ENCODE results near the gene DTX1.

The DTX1 gene

DNA sequence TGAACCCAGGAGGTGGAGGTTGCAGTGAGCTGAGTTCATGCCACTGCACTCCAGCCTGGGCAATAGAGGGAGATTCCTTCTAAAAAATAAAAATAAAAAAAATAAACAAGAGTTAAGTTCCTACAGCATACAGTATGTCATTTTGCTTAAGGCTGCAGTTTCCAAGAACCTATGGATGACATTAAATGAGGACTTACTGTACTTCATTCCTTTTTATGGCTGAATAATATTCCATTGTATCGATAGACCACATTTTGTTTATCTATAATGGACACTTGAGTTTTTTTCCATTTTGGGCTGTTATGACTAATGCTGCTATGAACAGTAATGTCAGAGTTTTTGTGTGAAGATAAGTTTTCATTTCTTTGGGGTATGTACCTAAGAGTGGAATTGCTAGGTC is 61.6 kb downstream of the DTX1 start:
- DNase-seq = no peak

DNA sequence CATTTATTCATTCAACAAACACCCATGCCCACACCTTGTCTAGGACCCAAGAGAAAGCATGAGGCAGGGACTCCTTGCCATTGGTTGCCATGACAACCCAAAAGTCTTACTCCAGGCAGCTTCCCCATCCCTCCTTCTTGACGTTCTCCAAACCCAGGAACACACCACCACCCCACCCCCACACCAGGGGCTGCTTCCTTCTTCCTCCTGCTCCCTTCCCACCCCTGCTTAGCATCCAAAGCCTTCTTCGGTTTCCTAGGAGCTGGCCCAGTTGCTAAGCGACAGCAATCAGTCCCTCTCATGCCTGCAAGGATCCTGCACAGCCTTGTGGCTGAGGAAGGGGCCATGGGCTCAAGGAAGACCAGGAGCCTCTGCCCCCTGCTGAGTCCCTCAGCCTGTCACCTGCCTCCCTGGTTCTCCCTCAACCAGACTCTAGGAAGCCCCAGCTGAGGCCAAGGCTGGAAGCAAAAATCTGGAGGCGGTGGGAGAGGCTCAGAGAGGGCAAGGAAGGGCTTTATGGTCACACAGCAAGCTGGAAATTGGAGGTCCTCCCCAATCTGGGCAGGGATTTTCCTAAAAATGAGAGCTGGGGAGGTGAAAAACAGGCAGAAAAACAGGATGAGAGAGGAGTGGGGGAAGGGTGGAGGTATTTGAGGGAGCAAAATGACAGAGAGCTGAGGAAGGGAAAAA is 63.6 kb downstream of the DTX1 start:
- DNase-seq = no peak

DNA sequence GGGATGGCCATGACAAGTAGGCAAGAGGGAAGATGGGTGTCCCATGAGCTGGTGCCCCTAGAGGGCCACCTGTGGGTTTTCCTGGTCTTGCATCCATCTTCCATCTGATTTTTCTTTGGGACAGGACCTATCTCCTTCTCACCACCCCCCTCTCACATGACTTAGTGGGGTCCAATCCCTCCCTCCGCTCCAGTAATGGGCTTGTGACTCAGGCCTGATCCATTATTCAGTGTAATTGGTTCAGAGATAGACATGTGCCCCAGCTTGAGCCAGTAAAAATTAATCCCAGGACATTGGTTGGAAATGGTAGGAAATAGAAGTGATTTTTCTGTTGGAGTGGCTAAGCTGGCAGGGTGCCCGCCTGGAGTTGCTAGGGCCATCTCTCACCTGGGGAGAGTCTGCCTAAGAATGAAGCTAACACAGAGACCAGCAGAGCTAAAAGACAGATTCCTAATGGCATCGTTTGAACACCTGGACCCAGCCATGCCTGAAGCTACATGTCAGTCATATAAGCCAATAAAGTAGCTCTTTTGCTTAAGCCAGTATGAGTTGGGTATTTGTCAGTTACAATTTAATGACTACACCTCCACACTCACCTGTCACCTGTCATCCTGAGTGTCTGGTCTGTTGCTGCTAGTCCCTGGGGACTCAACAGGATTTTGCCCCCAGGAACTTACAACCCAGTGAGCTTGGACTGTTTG is 64.3 kb downstream of the DTX1 start:
- DNase-seq = no peak

DNA sequence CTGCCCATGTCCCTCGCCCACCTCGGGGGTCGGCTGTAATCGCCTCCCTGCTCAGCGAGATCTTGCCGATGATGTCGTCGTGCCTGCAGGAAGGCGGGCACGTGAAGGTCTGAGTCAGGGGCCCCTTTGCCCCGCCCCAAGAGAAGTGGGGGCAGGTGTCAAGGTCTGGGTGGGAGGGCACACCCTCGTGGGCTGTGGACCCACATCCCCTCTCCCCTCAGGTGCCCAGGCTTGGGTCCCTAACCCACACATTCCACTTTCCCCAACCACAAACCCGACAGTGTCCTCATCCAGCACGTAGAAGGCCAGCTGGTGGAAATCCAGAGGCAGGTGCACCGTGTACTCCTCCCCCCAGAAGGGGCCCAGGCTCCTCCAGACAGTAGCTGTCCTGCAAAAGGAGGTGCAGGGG is 71.3 kb downstream of the DTX1 start:
- DNase-seq = no peak

GRCh38 chr12:113128802-113129663 is 72.5 kb downstream of the DTX1 start:
- no peak for DNase-seq

DNA sequence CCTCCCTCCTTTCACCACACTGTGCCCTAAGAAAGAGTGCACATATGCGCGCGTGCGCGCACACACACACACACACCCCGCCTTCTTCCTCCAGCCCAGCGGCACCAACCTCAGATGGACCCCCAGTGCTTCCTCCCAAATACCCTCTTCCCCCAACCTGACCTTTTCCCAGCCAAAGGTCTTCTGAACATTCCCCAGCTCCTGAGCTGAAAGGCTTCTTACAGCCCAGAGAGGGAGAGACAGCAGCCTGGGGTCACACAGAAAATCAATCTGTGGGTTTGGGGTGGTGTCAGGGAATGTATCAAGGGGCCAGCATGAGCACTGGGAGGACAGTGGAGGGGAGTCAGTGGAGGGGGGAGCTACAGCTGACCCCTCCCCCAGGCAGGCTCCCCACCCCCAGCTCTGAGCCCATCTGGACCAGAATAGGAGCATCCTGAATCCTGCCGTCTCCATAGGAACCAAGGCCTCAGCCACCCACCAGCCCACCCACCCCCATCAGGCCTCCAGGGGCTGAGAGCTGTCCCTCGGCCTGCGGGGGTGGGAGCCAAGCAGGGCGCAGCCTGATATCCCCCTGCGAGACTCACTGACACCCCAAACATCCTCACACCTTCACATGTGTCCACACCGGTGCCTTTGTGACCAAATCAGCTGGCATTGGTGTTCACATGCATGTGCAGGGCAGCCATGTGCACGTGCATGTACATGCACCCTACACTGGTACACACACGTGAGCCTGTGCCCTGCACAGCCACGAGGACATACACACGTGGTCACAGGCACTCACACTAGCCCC is 73.3 kb downstream of the DTX1 start:
- DNase-seq = no peak

GRCh38 chr12:113130457-113131135 is 74.1 kb downstream of the DTX1 start:
- DNase-seq = no peak

- no peak for DNase-seq
Measured at GRCh38 chr12:113131556-113131955, 75.0 kb downstream of the DTX1 start.

- DNase-seq = no peak
Measured at GRCh38 chr12:113133036-113133435, 76.5 kb downstream of the DTX1 start.

DNA sequence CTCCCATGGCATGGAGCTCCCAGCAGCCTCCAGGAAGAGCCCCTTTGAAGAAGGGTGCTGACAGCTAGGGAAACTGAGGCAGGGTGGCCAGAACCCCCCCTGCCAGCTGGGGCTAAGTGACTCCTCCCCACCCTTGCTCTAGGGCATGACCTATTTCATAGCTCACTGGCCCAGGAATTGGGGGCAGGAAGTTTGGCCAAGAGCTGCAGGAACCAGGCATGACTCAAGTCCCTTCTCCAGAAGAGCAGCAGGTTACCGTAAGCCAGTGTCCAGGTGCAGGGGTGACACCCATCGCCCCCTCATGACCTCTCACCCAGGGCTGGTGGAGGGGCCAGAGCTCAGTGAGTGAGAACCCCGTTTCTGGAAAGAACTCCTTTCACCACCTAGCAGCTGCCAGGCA is 77.1 kb downstream of the DTX1 start:
- no peak for DNase-seq

DNA sequence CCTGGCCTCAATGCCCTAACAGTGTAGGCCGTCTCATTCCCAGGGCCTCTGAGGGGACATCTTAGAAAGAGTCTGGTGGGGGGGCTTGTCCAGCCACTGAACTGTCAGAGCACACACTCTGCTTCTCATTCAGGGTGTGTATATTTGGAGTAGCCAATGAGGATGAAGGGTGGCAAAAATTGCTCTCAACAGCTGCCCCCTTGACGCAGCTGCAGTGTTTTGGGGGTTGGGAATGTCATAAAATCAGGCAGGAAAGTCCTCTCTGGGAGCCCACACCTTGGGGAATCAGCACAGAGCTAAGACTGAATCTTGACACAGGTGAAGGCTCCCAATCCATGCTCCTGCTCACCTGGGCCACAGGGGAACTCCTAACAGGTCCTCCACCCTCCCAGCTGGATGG is 77.5 kb downstream of the DTX1 start:
- DNase-seq = no peak

GRCh38 chr12:113134521-113134951 is 78.0 kb downstream of the DTX1 start:
- DNase-seq = no peak

- DNase-seq = peak; percentile 78
Measured at GRCh38 chr12:113135178-113136127, 78.9 kb downstream of the DTX1 start, which contains the start of gene RASAL1. Gene RASAL1, minus strand, starts transcription at chr12:113135761. Its CDS starts 299 bp downstream, at chr12:113135462.

DNA sequence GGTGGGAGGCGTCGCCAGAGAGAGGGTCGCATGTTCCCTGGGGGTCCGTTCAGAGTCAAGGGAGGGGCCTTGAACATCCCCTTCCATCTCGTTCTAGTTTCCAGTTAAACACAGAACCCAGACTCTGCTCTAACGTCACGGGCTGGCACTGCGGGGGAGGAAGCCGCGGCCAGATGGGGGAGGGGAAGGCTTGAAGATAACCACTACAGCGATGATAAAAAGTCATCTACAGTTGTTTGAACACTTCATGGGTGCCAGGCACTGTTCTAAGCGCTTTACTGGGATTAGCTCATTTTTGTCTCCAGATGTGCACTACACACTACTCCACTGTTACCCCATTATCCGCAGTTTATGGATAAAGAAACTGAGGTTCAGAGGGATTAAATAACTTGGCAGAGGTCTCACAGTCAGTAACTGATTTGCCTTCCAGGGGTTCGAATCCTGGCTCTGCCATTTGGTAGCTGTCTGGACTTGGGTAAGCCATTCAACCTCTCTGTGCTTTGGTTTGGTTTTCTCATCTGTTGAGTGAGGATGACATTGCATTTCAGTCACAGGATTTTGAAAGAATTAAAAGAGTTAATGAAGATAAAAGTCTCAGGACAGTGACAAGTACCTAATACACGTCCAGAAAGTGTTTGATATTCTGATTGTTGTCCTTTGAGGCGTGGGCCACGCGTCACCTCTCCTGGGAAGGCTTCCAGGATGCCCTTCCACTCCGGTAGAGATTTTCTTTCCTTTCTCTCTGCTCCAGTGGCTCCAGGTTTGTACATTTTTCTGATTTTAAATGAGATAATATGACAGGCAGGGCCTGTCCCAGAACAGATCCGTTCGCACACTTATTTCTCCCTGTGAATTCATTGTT is 79.8 kb downstream of the DTX1 start:
- peak; percentile 60 for DNase-seq

- DNase-seq = no peak
Measured at GRCh38 chr12:113136990-113137511, 80.5 kb downstream of the DTX1 start.

GRCh38 chr12:113137861-113138783 is 81.6 kb downstream of the DTX1 start:
- no peak for DNase-seq

DNA sequence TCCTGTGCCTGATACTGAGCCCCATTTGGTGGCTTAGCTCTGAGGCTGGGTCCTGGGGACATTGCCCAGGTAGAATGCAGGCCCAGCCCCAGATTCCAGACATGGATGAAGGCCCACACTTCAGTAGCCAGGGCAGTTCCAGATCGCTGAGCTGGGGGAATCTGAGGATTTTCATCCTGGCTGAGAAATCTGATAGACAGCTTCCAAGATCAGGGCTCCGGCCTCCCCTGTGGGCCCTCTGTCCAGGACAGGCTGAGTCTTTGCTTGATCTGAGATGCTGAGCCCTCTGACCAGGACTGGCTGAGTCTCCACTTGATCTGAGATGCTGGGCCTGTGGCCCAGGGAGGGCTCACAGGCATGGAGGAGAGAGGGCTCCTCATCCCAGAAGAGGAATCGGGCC is 82.3 kb downstream of the DTX1 start:
- DNase-seq = no peak

DNA sequence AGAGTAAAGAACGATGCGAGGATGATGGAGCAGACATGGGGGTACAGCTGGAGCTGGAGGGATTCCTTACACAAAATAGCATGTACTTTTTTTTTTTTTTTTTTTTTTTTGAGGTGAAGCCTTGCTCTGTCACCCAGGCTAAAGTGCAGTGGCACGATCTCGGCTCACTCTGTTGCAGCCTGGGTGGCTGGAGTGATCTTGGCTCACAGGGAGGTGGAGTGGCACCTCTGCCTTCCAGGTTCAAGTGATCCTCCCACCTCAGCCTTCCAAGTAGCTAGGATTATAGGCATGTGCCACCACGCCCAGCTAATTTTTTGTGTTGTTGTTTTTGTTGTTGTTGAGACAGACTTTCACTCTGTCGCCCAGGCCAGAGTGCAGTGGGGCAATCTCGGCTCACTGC is 84.2 kb downstream of the DTX1 start:
- no peak for DNase-seq

All from CD4-positive, alpha-beta T cell treated with Interleukin-21 for 1 hour (primary cell).